ENCODE measurements around the gene TNNT2.

The TNNT2 gene

DNA sequence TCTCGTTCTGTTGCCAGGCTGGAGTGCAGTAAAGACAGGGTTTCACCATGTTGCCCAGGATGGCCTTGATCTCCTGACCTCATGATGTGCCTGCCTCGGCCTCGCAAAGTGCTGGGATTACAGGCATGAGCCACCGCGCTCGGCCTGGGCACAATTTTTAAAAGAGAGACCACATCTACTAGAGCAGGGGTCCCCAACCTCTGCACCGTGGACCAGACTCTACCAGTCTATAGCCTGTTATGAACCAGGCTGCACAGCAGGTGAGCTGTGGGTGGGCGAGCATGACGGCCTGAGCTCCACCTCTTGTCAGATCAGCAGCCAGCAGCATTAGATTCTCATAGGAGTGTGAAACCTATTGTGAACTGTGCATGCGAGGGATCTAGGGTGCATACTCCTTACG lies 20.8 kb downstream of the TNNT2 start:
- no peak for DNase-seq (ENCODE audit: low read depth)

DNA sequence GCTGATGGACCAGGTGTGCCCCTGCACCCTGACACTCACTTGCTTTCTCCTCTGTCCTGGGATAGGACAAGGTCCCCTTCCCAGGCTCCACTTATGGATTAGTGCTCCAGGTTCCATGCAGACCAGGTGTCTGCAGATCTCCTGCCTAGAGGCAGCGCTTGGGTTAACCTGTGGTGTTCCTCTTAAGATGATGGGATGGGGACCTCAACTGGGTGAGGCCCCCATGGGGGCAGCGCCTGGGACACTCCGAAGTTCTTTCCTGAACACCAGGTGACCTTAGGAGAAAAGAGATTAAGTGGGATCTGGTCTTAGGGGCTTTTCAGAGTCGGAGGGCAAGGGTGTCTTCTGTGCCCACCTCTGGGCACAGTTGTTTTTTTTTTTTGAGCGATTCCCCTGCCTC lies 21.2 kb downstream of the TNNT2 start:
- DNase-seq (ENCODE audit: low read depth) = no peak

DNA sequence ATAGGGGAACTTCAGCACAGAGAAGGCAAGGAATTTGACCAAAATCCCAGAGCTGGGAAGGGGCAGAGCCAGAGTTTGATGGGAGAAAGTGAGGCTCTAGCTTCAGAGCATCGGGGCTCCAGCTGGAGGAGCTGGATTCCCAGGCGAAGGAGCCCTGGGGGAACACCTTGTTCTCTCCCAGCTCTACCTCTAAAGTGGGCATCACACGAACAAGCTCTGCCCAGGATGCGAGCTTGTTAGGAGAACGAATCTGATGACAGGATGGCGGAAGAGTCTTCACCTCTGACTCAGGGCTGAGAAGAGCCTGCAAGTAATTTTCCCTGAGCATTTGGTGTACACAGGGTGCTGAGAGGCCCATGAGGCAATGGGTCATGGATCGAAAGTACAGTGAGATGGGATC lies 22.0 kb downstream of the TNNT2 start:
- DNase-seq (ENCODE audit: low read depth) = no peak

DNA sequence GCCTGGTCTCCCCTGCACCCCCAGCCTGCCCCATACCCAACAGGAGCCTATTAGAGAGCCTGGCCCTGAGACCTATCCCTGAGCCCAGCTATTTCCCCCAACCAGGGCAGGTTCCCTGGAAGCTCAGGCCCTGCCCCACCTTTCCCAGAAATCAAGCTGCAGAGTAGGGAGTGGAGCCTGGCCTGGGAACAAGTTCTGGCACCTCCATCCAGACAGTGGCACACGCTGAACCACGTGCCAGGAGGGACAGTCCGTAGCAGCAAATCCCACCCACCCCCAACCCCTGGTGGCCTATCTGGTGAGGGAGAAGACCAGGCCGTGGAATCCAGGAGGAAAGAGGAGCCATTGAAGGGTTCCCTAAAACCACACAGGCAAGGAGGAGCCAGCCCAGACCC lies 22.6 kb downstream of the TNNT2 start:
- DNase-seq (ENCODE audit: low read depth) = no peak

DNA sequence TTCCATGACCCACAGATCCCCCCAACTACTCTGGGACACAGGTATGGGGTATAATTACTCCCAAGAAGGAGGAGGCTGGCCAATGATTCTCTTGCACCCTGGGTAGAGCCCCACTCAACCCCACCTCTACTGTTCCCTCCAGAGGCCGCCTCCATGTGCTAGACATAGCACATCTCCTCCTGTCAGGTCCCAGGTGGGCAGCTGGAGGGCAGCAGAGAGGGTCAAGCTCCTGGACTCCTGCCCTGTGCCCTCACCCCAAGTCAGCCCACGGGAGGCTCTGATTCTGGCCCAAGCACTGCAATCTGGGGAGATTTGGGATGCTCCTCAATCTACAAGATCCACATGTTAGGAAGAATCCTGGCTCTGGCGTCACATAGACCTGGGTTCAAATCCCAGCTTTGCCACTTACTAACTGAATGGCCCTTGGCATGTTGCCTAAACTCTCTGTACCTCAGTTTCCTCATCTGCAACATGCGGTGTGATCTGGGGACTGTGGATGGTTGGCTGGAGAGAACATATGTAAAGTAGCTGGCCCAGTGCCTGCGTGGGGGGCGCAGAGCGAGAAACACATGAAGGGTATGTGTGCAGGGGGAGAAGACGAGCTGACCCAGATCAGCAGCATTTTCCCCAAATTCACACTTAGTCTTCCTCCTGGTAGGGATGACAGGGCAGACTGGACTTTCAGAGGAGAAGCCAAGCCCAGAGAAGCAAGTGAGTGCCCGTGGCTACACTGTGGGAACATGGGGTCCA lies 23.2 kb downstream of the TNNT2 start:
- no peak for DNase-seq (ENCODE audit: low read depth)

DNA sequence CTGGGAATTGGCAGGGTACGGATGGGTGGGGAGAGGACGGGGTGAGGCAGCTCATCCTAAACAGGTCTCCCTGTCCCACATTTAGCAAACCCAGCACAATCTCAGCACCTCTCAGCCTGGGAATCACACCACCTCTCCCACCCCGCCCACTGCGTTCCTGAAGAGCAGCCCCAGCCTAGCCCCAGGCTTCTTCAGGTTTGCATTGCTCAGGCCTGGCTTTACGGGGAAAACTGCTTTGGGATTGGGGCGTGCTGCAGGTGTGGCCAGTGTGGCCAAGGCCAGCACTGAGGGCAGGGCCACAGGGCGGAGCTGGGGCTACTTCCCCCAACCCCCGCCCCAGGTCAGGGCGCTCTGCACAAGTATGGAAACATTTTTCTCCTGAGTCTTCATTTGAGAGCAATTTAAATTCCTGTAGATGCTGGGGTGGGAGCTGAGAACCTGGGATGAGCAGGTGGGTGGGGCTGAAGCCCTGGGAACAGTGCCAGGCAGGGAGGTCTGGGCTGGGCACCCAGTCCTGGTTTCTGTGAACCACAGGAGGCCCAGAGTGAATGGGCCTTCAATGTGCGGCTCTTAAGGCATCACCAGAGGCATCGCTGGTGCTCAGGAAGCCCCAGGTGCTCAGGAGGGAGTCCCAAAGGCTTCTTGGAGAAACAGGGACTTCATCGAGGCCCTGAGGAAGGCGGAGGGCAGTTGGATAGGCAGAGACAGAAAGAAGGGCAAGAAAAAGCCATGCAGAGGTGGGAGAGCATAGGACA lies 24.1 kb downstream of the TNNT2 start:
- DNase-seq (ENCODE audit: low read depth) = no peak

DNA sequence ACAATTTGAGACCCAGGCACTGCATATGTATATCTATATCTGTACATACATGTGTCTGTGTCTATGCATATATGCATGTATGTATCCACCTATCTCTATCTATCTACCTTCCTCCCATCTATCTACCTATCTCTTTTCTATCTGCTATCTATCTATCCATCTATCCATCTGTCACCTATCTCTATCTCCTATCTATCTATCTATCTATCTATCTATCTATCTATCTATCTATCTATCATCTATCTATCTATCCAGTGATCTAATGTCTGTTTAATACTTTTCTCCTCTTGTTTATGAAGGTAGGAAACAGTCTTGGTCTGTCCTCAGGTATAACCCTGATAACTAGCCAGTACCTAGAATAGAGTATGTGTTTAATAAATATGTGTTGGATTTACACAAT lies 25.9 kb downstream of the TNNT2 start:
- no peak for DNase-seq (ENCODE audit: low read depth)

DNA sequence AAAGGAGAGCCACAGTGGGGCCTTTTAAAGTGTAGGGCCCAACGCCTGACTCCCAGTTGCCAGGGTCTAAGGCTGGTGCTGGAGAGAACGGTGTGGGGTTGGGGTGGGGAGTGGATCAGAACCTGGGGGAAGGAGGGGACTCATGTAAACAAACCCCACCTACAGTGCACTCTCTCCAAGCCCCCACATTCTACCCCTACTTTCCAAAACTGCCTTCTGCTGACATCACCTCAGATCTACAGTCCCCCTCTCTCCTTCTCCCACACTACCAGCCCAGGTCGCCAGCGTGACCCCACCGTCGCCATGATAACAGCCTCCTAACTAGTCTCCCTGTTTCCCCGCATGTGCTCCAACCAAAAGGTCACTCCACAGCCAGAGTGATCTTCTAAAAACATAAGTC lies 26.6 kb downstream of the TNNT2 start:
- DNase-seq (ENCODE audit: low read depth) = no peak

DNA sequence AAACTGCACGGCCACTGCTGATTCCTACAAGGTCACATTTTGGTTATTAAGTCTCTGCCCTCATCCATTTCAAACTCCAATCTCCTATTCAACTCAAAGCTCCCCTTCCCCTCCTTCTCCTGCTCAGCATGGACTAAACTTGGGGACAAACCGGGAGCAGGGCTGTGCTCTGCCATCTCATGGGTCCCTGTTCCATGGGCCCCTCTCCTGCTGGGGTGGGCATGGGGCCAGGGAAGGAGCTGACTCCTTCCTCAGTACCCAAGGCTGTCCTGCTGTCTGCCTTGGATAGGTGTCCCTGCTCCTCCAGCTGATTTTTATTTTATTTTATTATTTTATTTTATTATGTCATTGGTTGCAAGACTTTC lies 27.1 kb downstream of the TNNT2 start:
- DNase-seq (ENCODE audit: low read depth) = no peak

DNA sequence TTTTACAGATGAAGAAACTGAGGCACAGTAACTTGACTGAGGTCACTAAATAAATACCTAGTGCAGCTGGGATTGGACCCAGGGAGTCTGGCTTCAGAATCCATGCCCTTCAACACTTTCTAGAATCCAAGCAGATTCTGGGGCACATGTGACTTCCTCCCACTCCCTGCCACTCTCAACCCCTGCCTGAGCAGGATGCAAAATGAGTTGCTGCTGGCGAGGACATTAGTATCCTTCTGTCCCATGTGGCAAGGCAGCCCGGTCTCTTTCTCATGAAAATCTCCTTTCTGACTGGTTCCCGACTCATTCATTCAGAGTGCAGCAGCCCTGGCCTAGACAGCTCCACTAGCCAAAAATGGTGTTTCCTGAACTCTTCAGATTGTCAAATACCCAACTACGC lies 28.4 kb downstream of the TNNT2 start:
- DNase-seq (ENCODE audit: low read depth) = no peak

DNA sequence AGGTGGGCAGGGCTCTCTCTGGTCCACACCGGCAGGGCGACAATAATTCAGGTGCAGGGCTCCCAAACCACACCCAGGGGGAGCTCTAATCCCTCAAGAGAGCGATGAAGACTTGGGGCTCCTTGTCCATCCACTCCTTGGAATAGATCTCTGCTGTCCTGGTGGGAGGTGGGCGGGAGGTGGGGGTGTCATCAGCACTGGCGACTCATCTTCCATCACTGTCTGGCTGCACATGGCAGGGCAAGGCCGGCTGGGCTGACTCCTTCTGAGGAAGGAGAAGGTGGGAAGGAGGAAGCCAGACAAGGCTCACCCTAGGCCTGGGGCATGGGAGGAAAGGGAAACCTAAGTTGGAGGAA lies 29.3 kb downstream of the TNNT2 start:
- DNase-seq (ENCODE audit: low read depth) = peak; percentile 19

DNA sequence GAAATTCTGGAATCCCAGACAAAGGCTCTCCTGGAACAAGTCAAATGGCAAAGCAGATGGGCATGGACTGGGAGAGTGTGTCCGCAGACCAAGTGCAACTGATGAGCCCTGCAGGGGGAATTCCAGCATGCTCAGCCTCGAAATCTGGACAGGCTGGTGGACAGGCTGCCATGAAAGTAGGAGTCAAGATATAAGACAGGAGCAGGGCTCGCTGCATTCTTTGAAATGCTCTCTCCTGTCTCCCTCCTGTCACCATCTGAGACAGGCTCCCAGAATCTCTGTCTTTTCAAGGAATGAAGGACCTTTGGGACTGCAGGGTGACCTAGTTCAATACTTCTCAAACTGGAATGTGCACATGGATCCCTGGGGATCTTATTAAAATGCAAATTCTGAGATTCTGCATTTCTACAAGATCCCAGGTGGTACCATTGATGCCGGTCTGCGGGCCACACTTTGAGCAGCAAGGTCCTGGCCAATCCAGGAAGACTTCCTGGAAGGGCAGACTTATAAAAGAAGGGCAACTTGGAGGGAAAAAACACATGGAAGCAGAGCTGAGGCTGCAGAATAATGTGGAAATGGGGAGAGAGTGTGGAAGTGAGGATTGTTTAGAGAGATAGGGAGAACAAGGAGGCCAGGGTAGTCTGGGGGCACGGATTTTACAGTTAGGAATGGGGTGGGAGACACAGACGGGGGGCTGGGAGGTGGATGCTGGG lies 29.8 kb downstream of the TNNT2 start:
- no peak for DNase-seq (ENCODE audit: low read depth)

DNA sequence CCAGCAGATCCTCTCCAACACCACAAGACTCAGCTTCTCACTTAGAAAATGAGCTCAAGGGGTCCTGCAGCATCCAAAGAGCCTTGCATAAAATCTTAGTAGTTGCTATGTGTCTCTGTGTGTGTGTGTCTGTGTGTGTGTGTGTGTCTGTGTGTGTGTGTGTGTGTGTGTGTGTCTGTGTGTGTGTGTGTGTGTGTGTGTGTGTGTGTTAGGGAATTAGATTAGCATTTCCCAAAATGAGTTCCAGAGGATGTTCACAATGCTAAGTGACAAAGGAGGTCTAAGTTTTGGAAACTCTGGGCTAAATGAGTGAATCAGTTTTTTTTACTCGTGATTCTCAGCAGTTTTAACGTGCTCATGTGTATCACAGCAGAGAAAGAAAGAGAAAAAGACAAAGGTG lies 30.5 kb downstream of the TNNT2 start:
- no peak for DNase-seq (ENCODE audit: low read depth)

DNA sequence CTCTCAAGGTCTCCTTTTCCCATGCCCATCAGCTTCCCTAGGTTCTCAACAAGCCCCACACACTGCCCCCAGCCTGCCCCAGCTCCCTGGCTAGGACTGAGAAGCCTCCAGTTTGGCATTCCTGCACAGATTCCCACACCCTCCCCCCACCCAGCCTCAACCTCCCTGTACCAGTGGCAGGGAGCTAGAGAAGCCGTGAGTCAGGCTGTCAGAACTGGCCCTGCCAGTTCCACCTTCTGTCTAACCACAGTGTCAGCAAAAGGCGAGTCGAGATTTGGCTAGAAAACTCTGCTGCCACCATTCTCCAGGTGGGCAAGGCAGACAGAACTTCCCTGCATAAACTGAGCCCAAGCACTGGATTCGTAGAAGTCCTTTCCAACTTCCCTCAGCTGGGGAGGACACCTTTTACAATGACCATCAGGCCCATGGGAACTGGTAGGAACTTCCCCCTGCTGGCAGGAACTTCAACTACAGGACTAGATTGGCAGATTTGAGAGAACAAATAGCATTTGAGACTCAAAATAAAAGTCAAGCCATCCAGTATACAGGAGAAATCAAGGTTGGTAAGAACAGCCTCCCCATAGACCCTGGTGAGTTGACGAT lies 31.0 kb downstream of the TNNT2 start:
- DNase-seq (ENCODE audit: low read depth) = peak; percentile 35

DNA sequence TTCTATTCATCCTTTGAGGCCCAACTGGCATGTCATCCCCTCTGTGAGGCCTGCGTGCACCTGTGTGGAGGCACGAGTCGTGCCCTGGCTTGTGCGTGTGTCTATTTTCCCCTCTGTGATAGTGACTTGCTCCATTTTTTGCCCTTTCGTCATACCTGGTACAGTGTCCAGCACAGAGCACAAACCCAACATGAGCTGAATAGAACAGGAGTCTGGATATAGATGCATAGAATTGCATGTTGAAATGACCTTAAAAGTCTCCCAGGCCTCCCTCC lies 32.5 kb downstream of the TNNT2 start:
- DNase-seq (ENCODE audit: low read depth) = no peak

DNA sequence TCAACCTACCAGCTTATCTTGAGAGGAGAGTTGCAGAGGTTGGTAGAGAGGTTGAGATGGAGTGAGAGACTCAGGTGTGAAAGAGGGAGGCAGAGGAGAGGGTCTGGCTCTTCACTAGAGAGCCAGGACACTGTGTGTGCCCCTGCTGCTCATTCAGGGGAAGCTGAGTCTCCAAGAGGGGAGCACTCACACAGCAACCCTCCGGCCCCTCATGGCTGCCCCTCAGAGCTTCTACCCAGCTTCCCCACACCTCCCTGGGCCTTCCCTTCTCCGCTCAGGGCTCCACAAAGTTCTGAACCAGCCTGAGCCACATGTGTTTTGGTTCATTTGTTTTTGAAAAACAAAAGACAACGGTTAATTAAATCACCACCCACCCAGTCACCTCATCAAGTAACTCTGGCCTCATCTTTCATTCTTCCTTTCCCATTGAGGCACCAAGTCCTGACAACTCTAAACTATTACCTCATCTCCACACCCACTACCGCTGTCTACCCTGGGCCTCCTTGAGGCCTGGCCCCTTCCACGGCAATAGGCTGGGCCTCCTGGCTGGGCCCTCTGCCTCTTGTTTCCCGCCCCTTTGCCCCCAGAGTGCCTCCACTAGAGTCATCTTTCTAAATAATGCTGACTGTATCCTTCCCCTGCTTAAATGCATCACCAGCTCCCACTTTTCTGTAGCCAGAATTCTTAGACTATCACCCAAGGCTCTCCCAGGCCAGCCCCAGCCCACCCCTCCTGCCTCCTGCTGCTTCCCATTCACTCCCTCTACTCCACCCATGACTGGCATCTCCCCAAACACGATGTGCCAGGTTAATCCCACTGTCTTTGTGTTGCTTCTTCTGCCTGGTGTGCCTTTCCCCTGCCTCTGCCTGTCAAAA lies 33.0 kb downstream of the TNNT2 start:
- no peak for DNase-seq (ENCODE audit: low read depth)

DNA sequence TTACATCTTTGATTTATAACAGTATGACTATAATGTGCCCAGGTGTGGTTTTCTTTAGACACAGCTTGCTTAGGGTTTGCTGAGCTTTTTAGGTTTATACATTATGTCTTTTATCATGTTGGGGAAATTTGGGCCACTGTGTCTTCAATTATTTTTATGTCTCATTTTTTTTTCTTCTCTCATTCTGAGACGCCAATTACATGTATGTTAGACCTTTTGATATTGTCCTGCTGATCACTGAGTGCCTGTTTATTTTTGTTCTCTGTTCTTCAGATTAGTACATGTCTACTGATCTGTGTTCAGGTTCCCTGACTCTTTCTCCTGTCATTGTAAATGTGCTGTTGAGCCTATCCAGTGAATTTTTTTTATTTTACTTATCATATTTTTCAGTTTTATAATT lies 36.1 kb downstream of the TNNT2 start:
- DNase-seq (ENCODE audit: low read depth) = no peak

DNA sequence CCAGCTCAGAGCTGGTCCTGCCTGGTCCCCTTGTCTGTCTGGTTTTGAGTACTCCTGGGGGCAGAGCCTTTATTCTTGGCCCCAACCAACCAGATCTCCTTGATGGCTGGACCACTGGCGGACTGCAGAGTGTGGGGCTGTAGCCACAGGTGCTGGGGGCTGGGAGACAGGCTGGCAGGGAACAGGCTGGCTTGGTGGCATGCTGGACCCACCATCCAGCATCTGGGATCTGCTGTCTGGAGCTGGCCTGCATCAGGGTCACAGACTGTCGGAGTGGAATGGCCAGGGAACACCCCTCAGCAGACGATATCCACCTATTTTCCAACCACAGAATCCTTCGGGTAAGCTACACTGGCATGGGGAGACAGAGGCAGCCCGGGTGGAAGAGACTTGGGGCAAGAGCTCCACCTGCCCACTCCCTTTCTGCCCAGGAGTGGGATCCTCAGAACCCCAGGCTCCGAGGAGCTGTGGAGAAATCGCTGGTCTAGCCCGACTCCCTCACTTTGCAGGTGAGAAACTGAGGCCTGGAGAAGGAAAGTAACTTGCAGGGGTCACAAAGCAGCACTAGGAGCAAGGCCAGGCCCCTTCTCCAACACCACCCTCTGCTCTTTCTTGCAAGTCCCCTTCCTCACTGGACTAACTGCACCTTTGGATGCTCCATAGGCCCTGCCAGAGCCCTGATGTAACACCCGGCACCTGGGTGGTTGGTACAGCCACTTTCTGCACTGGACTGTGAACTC lies 40.6 kb downstream of the TNNT2 start:
- DNase-seq (ENCODE audit: low read depth) = no peak

DNA sequence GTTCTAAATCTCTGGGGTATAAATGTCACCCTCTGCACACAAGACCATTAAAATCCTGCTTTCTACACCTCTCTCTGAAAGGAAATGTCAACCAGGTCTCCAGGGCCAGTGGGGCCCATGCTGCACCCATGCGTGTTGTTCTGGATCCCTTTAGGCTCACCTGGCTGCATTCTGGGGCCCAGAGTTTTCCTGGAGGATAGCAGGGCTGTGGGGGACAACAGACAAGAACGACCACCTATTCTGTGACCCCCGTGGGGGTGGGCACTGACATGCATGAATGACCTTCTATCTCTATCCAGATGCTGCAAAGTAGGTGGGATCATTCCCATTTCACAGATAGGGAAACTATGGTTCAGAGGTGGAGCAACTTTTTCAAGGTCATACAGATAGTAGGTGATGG lies 41.6 kb downstream of the TNNT2 start:
- DNase-seq (ENCODE audit: low read depth) = no peak

DNA sequence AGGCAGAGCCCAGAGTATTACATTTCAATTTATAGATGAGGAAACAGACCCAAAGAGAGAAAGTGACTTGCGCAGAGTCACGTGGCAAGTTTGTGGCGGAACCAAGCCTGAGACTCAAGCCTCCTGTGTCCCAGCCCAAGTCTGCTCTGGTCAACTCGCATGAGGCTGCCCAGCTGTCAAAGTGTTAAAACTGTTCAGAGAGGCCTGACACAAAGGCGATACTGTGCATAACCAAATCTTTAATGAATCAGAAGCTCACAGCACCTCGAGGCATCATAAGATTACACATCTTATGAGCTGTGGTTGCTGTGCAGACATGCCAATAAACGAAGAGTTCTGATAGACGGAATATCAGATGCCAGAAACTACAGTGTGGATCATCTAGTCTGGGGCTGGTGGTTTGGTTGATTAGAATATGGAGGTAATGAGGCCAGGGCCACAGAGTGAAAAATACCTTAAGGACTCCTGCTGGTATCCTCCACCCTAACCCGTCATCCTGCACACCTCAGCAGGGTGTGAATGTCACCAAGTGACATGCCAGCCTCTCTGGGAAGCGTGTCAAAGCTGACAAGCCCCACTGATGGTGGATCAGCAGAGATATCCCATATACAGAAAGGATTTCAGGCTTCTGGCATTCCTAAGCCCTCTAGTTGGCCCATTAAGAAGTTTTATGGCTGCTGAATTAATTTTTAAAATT lies 42.2 kb downstream of the TNNT2 start:
- DNase-seq (ENCODE audit: low read depth) = no peak

Measured in fibroblast of gingiva (primary cell).